Activated CD4-positive, CD25-positive, alpha-beta regulatory T cell treated with anti-CD3 and anti-CD28 coated beads, Interleukin-2, amount 50 U/mL, for 72 hours (primary cell): ENCODE results near the gene PLAU.
"Not testable (repeated sequence)": the region's sequence is repeated elsewhere in the genome, so short reads cannot be mapped to it uniquely, and the experiment has no call there.

Experiments
- DNase-seq: peaks from one replicate; pipeline ENCODE4 v3.0.0; 2021

The PLAU gene

GRCh38 chr10:73876971-73877370, 34.0 kb upstream of the PLAU start:
- DNase-seq = no peak

GRCh38 chr10:73877533-73878160, 33.3 kb upstream of the PLAU start:
- no peak for DNase-seq

GRCh38 chr10:73878365-73878764, 32.6 kb upstream of the PLAU start:
- no peak for DNase-seq

GRCh38 chr10:73879296-73880173, 31.4 kb upstream of the PLAU start:
- peak; percentile 93 for DNase-seq

GRCh38 chr10:73881221-73881919, 29.6 kb upstream of the PLAU start:
- DNase-seq = no peak

GRCh38 chr10:73884017-73884416, 26.9 kb upstream of the PLAU start:
- DNase-seq = no peak

- peak; percentile 71 for DNase-seq
These were observed 24.8 kb upstream of the PLAU start for GRCh38 chr10:73886085-73886529.

- DNase-seq = no peak
These were observed 24.2 kb upstream of the PLAU start for GRCh38 chr10:73886661-73887293.

- DNase-seq = no peak
These were observed 23.5 kb upstream of the PLAU start for GRCh38 chr10:73887294-73888039.

- no peak for DNase-seq
These were observed 22.4 kb upstream of the PLAU start for GRCh38 chr10:73888514-73888913.

- no peak for DNase-seq
These were observed 21.9 kb upstream of the PLAU start for GRCh38 chr10:73889014-73889413.

- not testable (repeated sequence) for DNase-seq
These were observed 21.5 kb upstream of the PLAU start for GRCh38 chr10:73889416-73889815.

- no peak for DNase-seq
These were observed 20.7 kb upstream of the PLAU start for GRCh38 chr10:73890261-73890660.

- DNase-seq = not testable (repeated sequence)
These were observed 20.1 kb upstream of the PLAU start for GRCh38 chr10:73890830-73891229.

- DNase-seq = no peak
These were observed 19.4 kb upstream of the PLAU start for GRCh38 chr10:73891540-73891939.

GRCh38 chr10:73892310-73893030, 18.5 kb upstream of the PLAU start:
- DNase-seq = no peak

GRCh38 chr10:73893426-73893825, 17.5 kb upstream of the PLAU start:
- DNase-seq = no peak

GRCh38 chr10:73894245-73894971, 16.5 kb upstream of the PLAU start:
- no peak for DNase-seq

- DNase-seq = not testable (repeated sequence)
These were observed 15.6 kb upstream of the PLAU start for GRCh38 chr10:73895381-73895780.

- no peak for DNase-seq
These were observed 13.2 kb upstream of the PLAU start for GRCh38 chr10:73897693-73898092.
